MCF 10A (cell line): ENCODE measurements around the gene IL4R. TPM values are rescaled to one million over a fixed set of nuclear protein-coding genes. Genes with fewer than 3 reads are reported as not detected.

ENCODE experiments used
- BruUV-seq: library from RNA; stranded (reverse); fragments of 400-500 nt; replicated peaks from 2 replicates; lab custom pipeline; 2021; lab: Mats Ljungman, UMichigan
- CTCF ChIA-PET: fragments of 300-600 bp; sonication (Branson Sonifier 250); formaldehyde crosslinking; extraction: SDS; loops from one replicate; lab custom pipeline; 2021; ENCODE audit warnings: antibody characterized with exemption, inconsistent platforms; lab: Yijun Ruan, JAX
- POLR2A ChIA-PET: fragments of 300-600, 350-650 bp; sonication (Branson Sonifier 250); formaldehyde crosslinking; extraction: SDS; loops from one replicate; lab custom pipeline; 2020; ENCODE audit warnings: antibody characterized with exemption, inconsistent platforms; lab: Yijun Ruan, JAX
- DNase-seq: peaks from one replicate; pipeline ENCODE4 v3.0.0-alpha.2; 2018; ENCODE audit not compliant: unreplicated experiment
- H3K27ac Mint-ChIP-seq: one replicate; pipeline ENCODE4 v1.8.0; 2022; ENCODE audit warnings: mild to moderate bottlenecking, low read depth, mixed read lengths; ENCODE audit not compliant: unreplicated experiment
- H3K27me3 Mint-ChIP-seq: one replicate; pipeline ENCODE4 v1.8.0; 2022; ENCODE audit warnings: mixed read lengths; ENCODE audit not compliant: insufficient read depth, unreplicated experiment
- H3K36me3 Mint-ChIP-seq: one replicate; pipeline ENCODE4 v1.8.0; 2022; ENCODE audit warnings: mild to moderate bottlenecking, moderate library complexity, mixed read lengths; ENCODE audit not compliant: insufficient read depth, unreplicated experiment
- H3K4me1 Mint-ChIP-seq: one replicate; pipeline ENCODE4 v1.8.0; 2022; ENCODE audit warnings: mixed read lengths; ENCODE audit not compliant: insufficient read depth, unreplicated experiment
- H3K4me3 Mint-ChIP-seq: one replicate; pipeline ENCODE4 v1.8.0; 2022; ENCODE audit warnings: mild to moderate bottlenecking, moderate library complexity, mixed read lengths; ENCODE audit not compliant: unreplicated experiment
- H3K9me3 Mint-ChIP-seq: one replicate; pipeline ENCODE4 v1.8.0; 2022; ENCODE audit warnings: mixed read lengths; ENCODE audit not compliant: unreplicated experiment
- intact Hi-C: fragments of 100-400 bp; cut with micrococcal nuclease; formaldehyde crosslinking; loops from 2 replicates; pipeline ENCODE4 v1.14.1; 2022
- total RNA-seq: library from RNA; stranded (reverse); gene quantifications from 2 replicates; pipeline ENCODE4 v1.2.3, GENCODE V29; 2022
- TF ChIP-seq, protein P1 (sequence below): fragments of 200-600 bp; IDR thresholded peaks from one replicate; pipeline ENCODE4 v1.8.0; 2022; ENCODE audit warnings: antibody characterized with exemption, mild to moderate bottlenecking; ENCODE audit not compliant: unreplicated experiment

The IL4R gene
- total RNA-seq, 1 experiment from 2014 or later, result 51.9 TPM

DNA sequence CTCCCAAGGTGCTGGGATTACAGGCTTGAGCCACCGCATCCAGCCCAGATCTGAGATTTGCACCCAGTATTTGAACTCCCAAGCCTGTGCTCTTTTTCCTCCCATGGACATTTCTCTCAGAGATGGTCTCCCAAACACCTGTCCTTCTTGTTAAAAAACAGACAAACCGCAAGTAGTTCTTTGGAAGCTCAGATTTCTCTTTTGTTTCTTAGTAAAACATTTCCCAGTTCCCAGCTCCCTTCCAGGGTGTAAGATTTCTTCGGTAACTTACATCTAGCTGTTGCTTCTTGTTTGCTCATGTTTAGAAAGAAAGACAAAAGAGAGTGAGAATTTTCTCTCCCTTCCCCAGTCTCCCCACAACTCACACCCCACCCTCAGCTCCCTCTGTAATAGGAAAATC lies 36.2 kb downstream of the IL4R start:
- Mint-ChIP-seq H3K27me3 (no peaks in the 10 kb centered on the region), H3K36me3 (peaks cover 74% of the 10 kb centered on the region), H3K4me3 (no peak overlapping the region), H3K4me1 (no peaks in the 10 kb centered on the region), H3K9me3 (no peaks in the 10 kb centered on the region), H3K27ac (no peak overlapping the region)
- CTCF ChIA-PET, result interaction anchor here (0.6 to 2.3 kb wide), 3 partner anchors 12 to 114 kb away, joined by 3 to 10 read pairs (median 3); no protein-coding TSS in a partner anchor
- intact Hi-C loops, result no loop called here
- BruUV-seq, result no TSS peak
- POLR2A ChIA-PET, result no interaction called here
- no peak for DNase-seq
- TF ChIP-seq, protein P1, sequence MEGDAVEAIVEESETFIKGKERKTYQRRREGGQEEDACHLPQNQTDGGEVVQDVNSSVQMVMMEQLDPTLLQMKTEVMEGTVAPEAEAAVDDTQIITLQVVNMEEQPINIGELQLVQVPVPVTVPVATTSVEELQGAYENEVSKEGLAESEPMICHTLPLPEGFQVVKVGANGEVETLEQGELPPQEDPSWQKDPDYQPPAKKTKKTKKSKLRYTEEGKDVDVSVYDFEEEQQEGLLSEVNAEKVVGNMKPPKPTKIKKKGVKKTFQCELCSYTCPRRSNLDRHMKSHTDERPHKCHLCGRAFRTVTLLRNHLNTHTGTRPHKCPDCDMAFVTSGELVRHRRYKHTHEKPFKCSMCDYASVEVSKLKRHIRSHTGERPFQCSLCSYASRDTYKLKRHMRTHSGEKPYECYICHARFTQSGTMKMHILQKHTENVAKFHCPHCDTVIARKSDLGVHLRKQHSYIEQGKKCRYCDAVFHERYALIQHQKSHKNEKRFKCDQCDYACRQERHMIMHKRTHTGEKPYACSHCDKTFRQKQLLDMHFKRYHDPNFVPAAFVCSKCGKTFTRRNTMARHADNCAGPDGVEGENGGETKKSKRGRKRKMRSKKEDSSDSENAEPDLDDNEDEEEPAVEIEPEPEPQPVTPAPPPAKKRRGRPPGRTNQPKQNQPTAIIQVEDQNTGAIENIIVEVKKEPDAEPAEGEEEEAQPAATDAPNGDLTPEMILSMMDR, result no peak

DNA sequence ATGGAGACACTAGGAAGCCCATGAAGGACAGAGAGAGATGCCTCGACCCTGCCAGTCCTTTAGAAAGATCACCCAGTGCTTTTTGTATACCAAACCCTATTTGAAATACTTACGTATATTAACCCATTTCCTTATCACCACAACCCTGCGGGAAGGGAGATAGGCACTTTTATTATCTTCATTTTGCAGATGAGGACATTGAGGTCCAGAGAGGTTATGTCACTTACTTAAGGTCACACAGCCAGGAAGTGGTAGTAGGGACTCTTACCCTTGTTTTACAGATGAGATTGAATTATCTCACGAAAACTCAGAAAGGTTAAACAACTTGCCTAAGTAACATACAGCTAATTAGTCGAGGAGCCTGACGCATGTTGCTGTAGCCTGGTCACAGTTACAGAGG lies 38.2 kb downstream of the IL4R start:
- H3K27ac Mint-ChIP-seq, result no peak overlapping the region
- no peaks in the 10 kb centered on the region for H3K27me3 Mint-ChIP-seq
- CTCF ChIA-PET, result interaction anchor here (1.2 kb wide), 1 partner anchor 21 kb away, joined by 3 read pairs; no protein-coding TSS in a partner anchor
- no peaks in the 10 kb centered on the region for H3K9me3 Mint-ChIP-seq
- H3K36me3 Mint-ChIP-seq, result peaks cover 80% of the 10 kb centered on the region
- DNase-seq, result no peak
- no TSS peak for BruUV-seq
- intact Hi-C loops, result no loop called here
- TF ChIP-seq, protein P1, result no peak
- no peak overlapping the region for H3K4me3 Mint-ChIP-seq
- H3K4me1 Mint-ChIP-seq, result no peaks in the 10 kb centered on the region
- POLR2A ChIA-PET, result no interaction called here

DNA sequence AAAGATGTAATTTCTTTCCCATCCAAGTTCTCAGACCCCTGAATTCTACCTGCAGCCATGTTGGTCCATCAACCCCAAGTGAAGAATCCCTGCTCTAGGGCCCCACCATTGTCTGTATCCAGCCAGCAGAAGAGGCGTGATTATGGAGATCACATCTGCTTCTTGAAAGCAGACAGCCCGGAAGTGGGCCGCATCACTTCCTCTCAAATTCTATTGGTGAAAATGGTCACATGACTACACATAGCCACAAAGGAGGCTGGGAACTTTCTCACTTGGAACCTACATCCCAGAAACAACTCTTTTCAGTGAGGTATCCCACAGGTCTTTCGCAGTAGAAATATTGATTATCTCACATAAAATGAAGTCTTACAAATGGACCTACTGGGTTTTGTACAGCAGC lies 40.1 kb downstream of the IL4R start:
- Mint-ChIP-seq H3K4me3 (no peak overlapping the region), H3K4me1 (no peaks in the 10 kb centered on the region), H3K9me3 (no peaks in the 10 kb centered on the region), H3K27ac (no peak overlapping the region), H3K27me3 (no peaks in the 10 kb centered on the region), H3K36me3 (peaks cover 88% of the 10 kb centered on the region)
- POLR2A ChIA-PET, result no interaction called here
- DNase-seq, result no peak
- BruUV-seq, result no TSS peak
- intact Hi-C loops, result no loop called here
- TF ChIP-seq, protein P1, result no peak
- CTCF ChIA-PET, result interaction anchor here (0.6 to 4.2 kb wide), 2 partner anchors 21 to 119 kb away, joined by 4 to 20 read pairs; no protein-coding TSS in a partner anchor

DNA sequence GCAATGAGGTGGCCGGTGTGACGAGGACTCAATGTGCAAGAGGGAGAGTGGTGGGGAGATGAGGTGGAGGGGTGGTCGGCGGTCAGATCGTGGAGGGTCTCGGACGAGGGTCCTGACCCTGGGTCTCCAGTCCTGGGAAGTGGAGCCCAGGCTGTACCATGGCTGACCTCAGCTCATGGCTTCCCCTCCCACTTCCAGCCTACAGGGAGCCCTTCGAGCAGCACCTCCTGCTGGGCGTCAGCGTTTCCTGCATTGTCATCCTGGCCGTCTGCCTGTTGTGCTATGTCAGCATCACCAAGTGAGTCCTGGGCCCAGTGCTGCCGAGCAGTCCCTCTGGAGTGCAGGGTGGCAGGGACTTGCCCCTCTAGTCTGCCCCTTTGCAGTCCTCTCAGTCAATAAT lies 41.8 kb downstream of the IL4R start:
- CTCF ChIA-PET, result interaction anchor here (1.3 to 4.2 kb wide), 3 partner anchors 10 to 120 kb away, joined by 3 to 20 read pairs (median 9); no protein-coding TSS in a partner anchor
- BruUV-seq, result no TSS peak
- no peaks in the 10 kb centered on the region for H3K9me3 Mint-ChIP-seq
- DNase-seq, result peak; percentile 52
- H3K36me3 Mint-ChIP-seq, result peaks cover 81% of the 10 kb centered on the region
- TF ChIP-seq, protein P1, result peak; percentile 24
- no peak overlapping the region for H3K4me3 Mint-ChIP-seq
- intact Hi-C loops, result loop anchor here (5.0 kb wide), 1 partner anchor 38 kb away; no protein-coding TSS in a partner anchor
- H3K4me1 Mint-ChIP-seq, result no peaks in the 10 kb centered on the region
- POLR2A ChIA-PET, result interaction anchor here (1.2 kb wide), 1 partner anchor 34 kb away, joined by 4 read pairs; no protein-coding TSS in a partner anchor
- no peak overlapping the region for H3K27ac Mint-ChIP-seq
- no peaks in the 10 kb centered on the region for H3K27me3 Mint-ChIP-seq
